GM18867 (cell line): Measurements from ENCODE around the gene MMP17.

ENCODE experiments used
- ATAC-seq: cut with Tn5 transposase; IDR thresholded peaks from one replicate; pipeline ENCODE4 v1.9.1; 2021; ENCODE audit warnings: mild to moderate bottlenecking, moderate library complexity; ENCODE audit not compliant: unreplicated experiment

MMP17 gene

GRCh38 chr12:131892711-131893604 is 64.8 kb downstream of the MMP17 start:
- ATAC-seq, result no peak

- ATAC-seq, result no peak
Observed at GRCh38 chr12:131893605-131894312, 65.6 kb downstream of the MMP17 start.

GRCh38 chr12:131894313-131894860 is 66.2 kb downstream of the MMP17 start, which contains the start of gene ULK1:
ULK1 (plus strand) TSS chr12:131894622; CDS start chr12:131895002, 380 bp downstream.
- ATAC-seq, result peak; percentile 83

- ATAC-seq, result no peak
Observed at GRCh38 chr12:131894981-131895639, 66.9 kb downstream of the MMP17 start.

GRCh38 chr12:131895640-131896079 is 67.5 kb downstream of the MMP17 start:
- ATAC-seq, result peak; percentile 4

- peak; percentile 59 for ATAC-seq
Observed at GRCh38 chr12:131896080-131896810, 68.1 kb downstream of the MMP17 start.

- no peak for ATAC-seq
Observed at GRCh38 chr12:131896811-131897270, 68.6 kb downstream of the MMP17 start.

GRCh38 chr12:131897276-131897675 is 69.1 kb downstream of the MMP17 start:
- ATAC-seq, result no peak

GRCh38 chr12:131897875-131898274 is 69.7 kb downstream of the MMP17 start:
- no peak for ATAC-seq

- ATAC-seq, result no peak
Observed at GRCh38 chr12:131900397-131900796, 72.2 kb downstream of the MMP17 start.
